WTC11 (cell line): ENCODE results near the gene MARK3. TPM values are rescaled to one million over a fixed set of nuclear protein-coding genes. Genes with fewer than 3 reads are reported as not detected.

Experiments
- ATAC-seq: fragments of 200-7000 bp; cut with Tn5 transposase; 2 replicates; pipeline ENCODE4 v1.10.0; 2021; ENCODE audit warnings: mild to moderate bottlenecking, moderate library complexity
- CTCF ChIA-PET: fragments of 300-600 bp; sonication (Branson Sonifier 250); formaldehyde crosslinking; loops from one replicate; lab custom pipeline; 2021; ENCODE audit warnings: antibody characterized with exemption; lab: Charles Lee
- POLR2A ChIA-PET: fragments of 350-600 bp; sonication (Branson Sonifier 250); formaldehyde crosslinking; loops from one replicate; lab custom pipeline; 2021; ENCODE audit warnings: antibody characterized with exemption; lab: Charles Lee
- DNase-seq: peaks from one replicate; pipeline ENCODE4 v3.0.0; 2021; ENCODE audit warnings: low spot score
- H3K27ac Mint-ChIP-seq: 2 replicates; pipeline ENCODE4 v1.8.0; 2021; ENCODE audit warnings: mixed read lengths
- H3K27me3 Mint-ChIP-seq: 2 replicates; pipeline ENCODE4 v1.8.0; 2021; ENCODE audit warnings: low read depth, mild to moderate bottlenecking, moderate library complexity, mixed read lengths
- H3K36me3 Mint-ChIP-seq: 2 replicates; pipeline ENCODE4 v1.8.0; 2021; ENCODE audit warnings: mixed read lengths
- H3K4me1 Mint-ChIP-seq: 2 replicates; pipeline ENCODE4 v1.8.0; 2022; ENCODE audit warnings: mixed read lengths
- H3K4me3 Mint-ChIP-seq: 2 replicates; pipeline ENCODE4 v1.8.0; 2021; ENCODE audit warnings: mild to moderate bottlenecking, moderate library complexity, mixed read lengths
- H3K9me3 Mint-ChIP-seq: 2 replicates; pipeline ENCODE4 v1.8.0; 2021; ENCODE audit warnings: mixed read lengths
- AFF4 ChIP-seq: sonication (generic); formaldehyde crosslinking; IDR thresholded peaks from 2 replicates; pipeline ENCODE4 v1.8.1; 2023; ENCODE audit warnings: mild to moderate bottlenecking, missing genetic modification reagents, borderline replicate concordance
- ATF3 ChIP-seq: sonication (generic); formaldehyde crosslinking; conservative IDR thresholded peaks from 2 replicates; pipeline ENCODE4 v1.8.1; 2022; ENCODE audit warnings: mild to moderate bottlenecking, missing genetic modification reagents
- E2F4 ChIP-seq: sonication (generic); formaldehyde crosslinking; IDR thresholded peaks from 2 replicates; pipeline ENCODE4 v1.8.1; 2022; ENCODE audit warnings: low read depth, mild to moderate bottlenecking, moderate library complexity, missing genetic modification reagents, borderline replicate concordance
- E2F5 ChIP-seq: sonication (generic); formaldehyde crosslinking; IDR thresholded peaks from 2 replicates; pipeline ENCODE4 v1.8.1; 2022; ENCODE audit warnings: mild to moderate bottlenecking, moderate library complexity, missing genetic modification reagents
- FOXP1 ChIP-seq: sonication (generic); formaldehyde crosslinking; IDR thresholded peaks from 2 replicates; pipeline ENCODE4 v1.8.0; 2022; ENCODE audit warnings: missing genetic modification reagents, mild to moderate bottlenecking, moderate library complexity, borderline replicate concordance
- FOXP4 ChIP-seq: sonication (generic); formaldehyde crosslinking; IDR thresholded peaks from 2 replicates; pipeline ENCODE4 v1.8.0; 2022; ENCODE audit warnings: mild to moderate bottlenecking, missing genetic modification reagents
- NFYB ChIP-seq: sonication (generic); formaldehyde crosslinking; conservative IDR thresholded peaks from 2 replicates; pipeline ENCODE4 v1.8.0; 2022; ENCODE audit warnings: low read depth, missing genetic modification reagents
- OVOL2 ChIP-seq: fragments of 250-450 bp; sonication (Bioruptor Pico); IDR thresholded peaks from 2 replicates; pipeline ENCODE4 v1.9.0; 2021; ENCODE audit warnings: mild to moderate bottlenecking, borderline replicate concordance
- SOX15 ChIP-seq: fragments of 250-450 bp; sonication (Bioruptor Pico); IDR thresholded peaks from 2 replicates; pipeline ENCODE4 v1.9.0; 2021; ENCODE audit warnings: mild to moderate bottlenecking
- STAT6 ChIP-seq: sonication (generic); formaldehyde crosslinking; conservative IDR thresholded peaks from 2 replicates; pipeline ENCODE4 v1.8.1; 2023; ENCODE audit warnings: mild to moderate bottlenecking, low read depth, missing genetic modification reagents, moderate library complexity
- TCF7 ChIP-seq: sonication (generic); formaldehyde crosslinking; IDR thresholded peaks from 2 replicates; pipeline ENCODE4 v1.8.0; 2022; ENCODE audit warnings: mild to moderate bottlenecking, low read depth, missing genetic modification reagents, moderate library complexity
- ZNF396 ChIP-seq: fragments of 250-450 bp; sonication (Bioruptor Pico); IDR thresholded peaks from 2 replicates; pipeline ENCODE4 v1.8.0; 2021; ENCODE audit warnings: mild to moderate bottlenecking, moderate library complexity, borderline replicate concordance
- ZNF532 ChIP-seq: fragments of 250-450 bp; sonication (Bioruptor Pico); IDR thresholded peaks from 2 replicates; pipeline ENCODE4 v1.9.0; 2021; ENCODE audit warnings: mild to moderate bottlenecking, borderline replicate concordance
- total RNA-seq: library from RNA; stranded (reverse); gene quantifications from 3 replicates; pipeline ENCODE4 v1.2.3, GENCODE V29; 2021
- TF ChIP-seq, protein P1 (sequence below): sonication (generic); formaldehyde crosslinking; IDR thresholded peaks from 2 replicates; pipeline ENCODE4 v1.8.1; 2022; ENCODE audit warnings: low read depth, missing genetic modification reagents, borderline replicate concordance
- TF ChIP-seq, protein P2 (sequence below): sonication (generic); formaldehyde crosslinking; IDR thresholded peaks from 2 replicates; pipeline ENCODE4 v1.8.0; 2023; ENCODE audit warnings: missing genetic modification reagents
- TF ChIP-seq, protein P3 (sequence below): sonication (generic); formaldehyde crosslinking; IDR thresholded peaks from 2 replicates; pipeline ENCODE4 v1.8.1; 2023; ENCODE audit warnings: mild to moderate bottlenecking, missing genetic modification reagents, moderate library complexity

MARK3 gene
- total RNA-seq, 1 experiment from 2014 or later, result 93.7 TPM

- TF ChIP-seq, protein P1, sequence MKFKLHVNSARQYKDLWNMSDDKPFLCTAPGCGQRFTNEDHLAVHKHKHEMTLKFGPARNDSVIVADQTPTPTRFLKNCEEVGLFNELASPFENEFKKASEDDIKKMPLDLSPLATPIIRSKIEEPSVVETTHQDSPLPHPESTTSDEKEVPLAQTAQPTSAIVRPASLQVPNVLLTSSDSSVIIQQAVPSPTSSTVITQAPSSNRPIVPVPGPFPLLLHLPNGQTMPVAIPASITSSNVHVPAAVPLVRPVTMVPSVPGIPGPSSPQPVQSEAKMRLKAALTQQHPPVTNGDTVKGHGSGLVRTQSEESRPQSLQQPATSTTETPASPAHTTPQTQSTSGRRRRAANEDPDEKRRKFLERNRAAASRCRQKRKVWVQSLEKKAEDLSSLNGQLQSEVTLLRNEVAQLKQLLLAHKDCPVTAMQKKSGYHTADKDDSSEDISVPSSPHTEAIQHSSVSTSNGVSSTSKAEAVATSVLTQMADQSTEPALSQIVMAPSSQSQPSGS (CRISPR knock-in tag), result no peak
- no peak for TF ChIP-seq OVOL2
- no peak for TF ChIP-seq FOXP4 (CRISPR knock-in tag)
- no peak for TF ChIP-seq ZNF532 (CRISPR knock-in tag)
- TF ChIP-seq FOXP1 (CRISPR knock-in tag), result no peak
Observed at GRCh38 chr14:103436533-103436932, 51.3 kb downstream of the MARK3 start (continued).

GRCh38 chr14:103442288-103442687 lies 57.1 kb downstream of the MARK3 start:
- Mint-ChIP-seq H3K4me3 (no peak overlapping the region), H3K9me3 (peaks cover 6% of the 10 kb centered on the region; the same call in 1 of the 2 replicates), H3K27me3 (no peaks in the 10 kb centered on the region), H3K27ac (no peak overlapping the region), H3K4me1 (peaks cover 35% of the 10 kb centered on the region), H3K36me3 (peaks cover 23% of the 10 kb centered on the region)
- no peak for ATAC-seq
- DNase-seq, result no peak
- ChIA-PET POLR2A (interaction anchor here (0.7 kb wide), 2 partner anchors 26 to 45 kb away, joined by 4 to 5 read pairs; no protein-coding TSS in a partner anchor), CTCF (no interaction called here)
- TF ChIP-seq, protein P2, sequence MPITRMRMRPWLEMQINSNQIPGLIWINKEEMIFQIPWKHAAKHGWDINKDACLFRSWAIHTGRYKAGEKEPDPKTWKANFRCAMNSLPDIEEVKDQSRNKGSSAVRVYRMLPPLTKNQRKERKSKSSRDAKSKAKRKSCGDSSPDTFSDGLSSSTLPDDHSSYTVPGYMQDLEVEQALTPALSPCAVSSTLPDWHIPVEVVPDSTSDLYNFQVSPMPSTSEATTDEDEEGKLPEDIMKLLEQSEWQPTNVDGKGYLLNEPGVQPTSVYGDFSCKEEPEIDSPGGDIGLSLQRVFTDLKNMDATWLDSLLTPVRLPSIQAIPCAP (CRISPR knock-in tag), result no peak
- TF ChIP-seq ZNF396 (CRISPR knock-in tag) (no peak), E2F5 (no peak), TCF7 (CRISPR knock-in tag) (no peak), NFYB (no peak), SOX15 (CRISPR knock-in tag) (no peak), STAT6 (CRISPR knock-in tag) (no peak), E2F4 (CRISPR knock-in tag) (no peak), AFF4 (CRISPR knock-in tag) (no peak), ATF3 (no peak)
- TF ChIP-seq, protein P3, sequence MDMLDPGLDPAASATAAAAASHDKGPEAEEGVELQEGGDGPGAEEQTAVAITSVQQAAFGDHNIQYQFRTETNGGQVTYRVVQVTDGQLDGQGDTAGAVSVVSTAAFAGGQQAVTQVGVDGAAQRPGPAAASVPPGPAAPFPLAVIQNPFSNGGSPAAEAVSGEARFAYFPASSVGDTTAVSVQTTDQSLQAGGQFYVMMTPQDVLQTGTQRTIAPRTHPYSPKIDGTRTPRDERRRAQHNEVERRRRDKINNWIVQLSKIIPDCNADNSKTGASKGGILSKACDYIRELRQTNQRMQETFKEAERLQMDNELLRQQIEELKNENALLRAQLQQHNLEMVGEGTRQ (CRISPR knock-in tag), result no peak
